GM03348 (cell line): ENCODE data around the gene KLHL11.
A peak's percentile ranks its signal among the peaks of the same experiment; 100 is the strongest.

Source experiments
- DNase-seq: peaks from one replicate; pipeline ENCODE4 v3.0.0; 2012; ENCODE audit warnings: low spot score

Gene KLHL11

GRCh38 chr17:41810659-41811548 is 54.3 kb downstream of the KLHL11 start:
- peak; percentile 37 for DNase-seq

- DNase-seq, result no peak
These were observed 58.4 kb downstream of the KLHL11 start for GRCh38 chr17:41806685-41807445.
